CD4-positive, alpha-beta T cell (primary cell): ENCODE results near the gene OR51A4. TPM values are rescaled to one million over a fixed set of nuclear protein-coding genes. Genes with fewer than 3 reads are reported as not detected.

ENCODE experiments used
- ATAC-seq: fragments of 200-7000 bp; cut with Tn5 transposase; one replicate; pipeline ENCODE4 v1.10.0; 2022; ENCODE audit warnings: mild to moderate bottlenecking; ENCODE audit not compliant: poor library complexity
- CTCF ChIA-PET: fragments of 350-600 bp; sonication (Branson Sonifier 250); formaldehyde crosslinking; loops from one replicate; lab custom pipeline; 2021; ENCODE audit warnings: antibody characterized with exemption, inconsistent platforms; lab: Charles Lee
- POLR2A ChIA-PET: fragments of 350-600 bp; sonication (Branson Sonifier 250); formaldehyde crosslinking; loops from one replicate; lab custom pipeline; 2021; ENCODE audit warnings: antibody characterized with exemption, inconsistent platforms; lab: Charles Lee
- DNase-seq, 14 experiments: peaks; one replicate each; pipeline ENCODE4 v3.0.0-alpha.2; 2013 to 2020; ENCODE audit warnings: mixed read lengths in 2 of 14
- H3K27ac ChIP-seq, 2 donors: one replicate each; pipeline versions ENCODE4 v1.5.1 to v1.7.0; 2013; ENCODE audit warnings: low read length in 2 of 2, low read depth in 1 of 2, mild to moderate bottlenecking in 1 of 2
- H3K27me3 ChIP-seq, 2 experiments: 1 replicate in 1 of 2; 2 replicates in 1 of 2; pipeline versions ENCODE4 v1.6.1 to v1.7.0; 2013; ENCODE audit warnings: low read length in 2 of 2, control low read depth in 1 of 2, mild to moderate bottlenecking in 1 of 2, moderate library complexity in 1 of 2; ENCODE audit not compliant: insufficient read depth in 2 of 2, control insufficient read depth in 1 of 2
- H3K36me3 ChIP-seq: one replicate; pipeline ENCODE4 v1.6.1; 2013; ENCODE audit warnings: low read length, control low read depth; ENCODE audit not compliant: insufficient read depth
- H3K4me1 ChIP-seq: one replicate; pipeline ENCODE4 v1.6.1; 2013; ENCODE audit warnings: low read length, control low read depth; ENCODE audit not compliant: insufficient read depth
- H3K4me3 ChIP-seq: one replicate; pipeline ENCODE4 v1.5.1; 2013; ENCODE audit warnings: mild to moderate bottlenecking, low read length, moderate library complexity
- H3K9me3 ChIP-seq, 2 experiments: 1 replicate in 1 of 2; 2 replicates in 1 of 2; pipeline versions ENCODE4 v1.6.1 to v1.7.0; 2013; ENCODE audit warnings: low read length in 2 of 2, mild to moderate bottlenecking in 2 of 2, control low read depth in 1 of 2, moderate library complexity in 1 of 2; ENCODE audit not compliant: control insufficient read depth in 1 of 2, insufficient read depth in 1 of 2
- H3K27ac Mint-ChIP-seq: one replicate; pipeline ENCODE4 v1.8.0; 2020; ENCODE audit warnings: mixed read lengths
- H3K27me3 Mint-ChIP-seq: one replicate; pipeline ENCODE4 v1.8.0; 2021; ENCODE audit warnings: mixed read lengths
- H3K36me3 Mint-ChIP-seq: one replicate; pipeline ENCODE4 v1.8.0; 2021; ENCODE audit warnings: low read depth, mixed read lengths
- H3K4me1 Mint-ChIP-seq: one replicate; pipeline ENCODE4 v1.8.0; 2021; ENCODE audit warnings: low read depth, mixed read lengths
- H3K4me3 Mint-ChIP-seq: one replicate; pipeline ENCODE4 v1.8.0; 2020; ENCODE audit warnings: mild to moderate bottlenecking, mixed read lengths
- H3K9me3 Mint-ChIP-seq: one replicate; pipeline ENCODE4 v1.8.0; 2020; ENCODE audit warnings: mixed read lengths
- intact Hi-C, 2 experiments: fragments of 100-400 bp; cut with DNase I in 1 of 2; cut with micrococcal nuclease in 1 of 2; formaldehyde crosslinking; loops; one replicate each; pipeline versions ENCODE4 v1.15.1 to v1.9.0; 2023 to 2025; cut with DNase I, micrococcal nuclease
- total RNA-seq, 174 experiments: library from RNA in 2 of 174; stranded (reverse) in 2 of 174; gene quantifications; one replicate each; pipeline ENCODE4 v1.2.3 and lab custom pipeline; 2021 to 2026
- TF ChIP-seq, protein P1 (sequence below): fragments of 200-600 bp; IDR thresholded peaks from one replicate; pipeline ENCODE4 v1.8.0; 2022; ENCODE audit warnings: antibody characterized with exemption, mild to moderate bottlenecking

OR51A4 gene
- total RNA-seq, 2 experiments from 2014 or later: not detected

DNA sequence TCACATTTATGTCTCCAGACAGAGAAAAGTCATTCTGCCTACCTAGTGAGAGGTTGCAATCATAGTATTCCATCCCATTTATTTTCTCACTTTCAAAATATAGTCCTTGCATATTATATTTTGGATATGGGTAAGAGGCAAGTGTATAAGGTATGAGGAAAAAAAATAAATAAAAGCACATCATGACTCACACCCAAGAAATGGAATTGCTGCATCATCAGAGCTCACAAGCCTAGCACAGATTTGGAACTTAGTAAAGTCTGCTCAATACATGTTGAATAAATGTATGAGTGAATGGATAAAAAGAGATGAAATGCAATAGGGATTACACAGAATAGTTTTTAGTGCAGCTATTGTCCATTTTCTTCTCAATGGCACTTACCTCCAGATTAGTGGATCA is 20.8 kb downstream of the OR51A4 start:
- Histone ChIP-seq H3K4me1 (no peaks in the 10 kb centered on the region), H3K27ac (no peak overlapping the region), H3K9me3 (peaks cover 0 to 4% of the 10 kb centered on the region in 2 experiments), H3K27me3 (no peaks in the 10 kb centered on the region), H3K4me3 (no peak overlapping the region), H3K36me3 (no peaks in the 10 kb centered on the region)
- ATAC-seq (no peak), DNase-seq (no peak)
- H3K27me3 Mint-ChIP-seq: peaks cover 8% of the 10 kb centered on the region
- ChIA-PET CTCF (no interaction called here), POLR2A (no interaction called here)
- intact Hi-C loops: no loop called here
- TF ChIP-seq, protein P1, sequence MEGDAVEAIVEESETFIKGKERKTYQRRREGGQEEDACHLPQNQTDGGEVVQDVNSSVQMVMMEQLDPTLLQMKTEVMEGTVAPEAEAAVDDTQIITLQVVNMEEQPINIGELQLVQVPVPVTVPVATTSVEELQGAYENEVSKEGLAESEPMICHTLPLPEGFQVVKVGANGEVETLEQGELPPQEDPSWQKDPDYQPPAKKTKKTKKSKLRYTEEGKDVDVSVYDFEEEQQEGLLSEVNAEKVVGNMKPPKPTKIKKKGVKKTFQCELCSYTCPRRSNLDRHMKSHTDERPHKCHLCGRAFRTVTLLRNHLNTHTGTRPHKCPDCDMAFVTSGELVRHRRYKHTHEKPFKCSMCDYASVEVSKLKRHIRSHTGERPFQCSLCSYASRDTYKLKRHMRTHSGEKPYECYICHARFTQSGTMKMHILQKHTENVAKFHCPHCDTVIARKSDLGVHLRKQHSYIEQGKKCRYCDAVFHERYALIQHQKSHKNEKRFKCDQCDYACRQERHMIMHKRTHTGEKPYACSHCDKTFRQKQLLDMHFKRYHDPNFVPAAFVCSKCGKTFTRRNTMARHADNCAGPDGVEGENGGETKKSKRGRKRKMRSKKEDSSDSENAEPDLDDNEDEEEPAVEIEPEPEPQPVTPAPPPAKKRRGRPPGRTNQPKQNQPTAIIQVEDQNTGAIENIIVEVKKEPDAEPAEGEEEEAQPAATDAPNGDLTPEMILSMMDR: no peak
- no peaks in the 10 kb centered on the region for H3K9me3 Mint-ChIP-seq
- H3K27ac Mint-ChIP-seq: no peak overlapping the region
- no peaks in the 10 kb centered on the region for H3K4me1 Mint-ChIP-seq
- H3K4me3 Mint-ChIP-seq: no peak overlapping the region
- H3K36me3 Mint-ChIP-seq: no peaks in the 10 kb centered on the region

DNA sequence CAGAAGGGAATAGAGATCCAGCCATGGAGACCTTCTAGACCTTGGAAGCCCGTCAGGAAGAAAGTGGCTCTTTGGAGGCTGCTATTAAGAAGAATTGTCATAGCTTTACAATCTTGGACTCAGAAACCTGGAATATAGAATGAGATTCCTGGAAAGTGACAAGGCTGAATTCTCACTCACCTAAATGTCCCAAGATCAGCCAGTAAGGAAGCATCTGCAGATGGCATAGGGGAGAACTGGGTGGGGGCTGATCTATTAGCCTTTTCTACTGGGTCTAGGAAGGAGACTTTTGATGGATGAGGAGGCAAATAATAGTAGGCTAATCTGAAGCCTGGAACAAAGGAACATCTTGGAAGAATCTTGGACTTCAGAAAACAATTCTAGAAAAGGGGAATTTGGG is 23.2 kb downstream of the OR51A4 start, which contains the start of gene OR51G1:
Gene OR51G1, minus strand, starts transcription at position 101 of the 400 bp plus-strand sequence. Its CDS starts 0 bp downstream, at position 101.
- H3K27ac Mint-ChIP-seq: no peak within 1 kb of the TSS
- no peaks in the 10 kb centered on the region for H3K9me3 Mint-ChIP-seq
- no peak within 1 kb of the TSS for H3K4me3 Mint-ChIP-seq
- Histone ChIP-seq H3K4me3 (no peak within 1 kb of the TSS), H3K36me3 (no peaks in the 10 kb centered on the region), H3K27ac (no peak within 1 kb of the TSS), H3K27me3 (no peaks in the 10 kb centered on the region), H3K9me3 (peaks cover 0 to 4% of the 10 kb centered on the region in 2 experiments), H3K4me1 (no peaks in the 10 kb centered on the region)
- CTCF ChIA-PET: no interaction called here
- POLR2A ChIA-PET: no interaction called here
- TF ChIP-seq, protein P1: no peak
- H3K27me3 Mint-ChIP-seq: peaks cover 8% of the 10 kb centered on the region
- ATAC-seq (no peak), DNase-seq (no peak)
- intact Hi-C loops: no loop called here
- H3K4me1 Mint-ChIP-seq: no peaks in the 10 kb centered on the region
- H3K36me3 Mint-ChIP-seq: no peaks in the 10 kb centered on the region

DNA sequence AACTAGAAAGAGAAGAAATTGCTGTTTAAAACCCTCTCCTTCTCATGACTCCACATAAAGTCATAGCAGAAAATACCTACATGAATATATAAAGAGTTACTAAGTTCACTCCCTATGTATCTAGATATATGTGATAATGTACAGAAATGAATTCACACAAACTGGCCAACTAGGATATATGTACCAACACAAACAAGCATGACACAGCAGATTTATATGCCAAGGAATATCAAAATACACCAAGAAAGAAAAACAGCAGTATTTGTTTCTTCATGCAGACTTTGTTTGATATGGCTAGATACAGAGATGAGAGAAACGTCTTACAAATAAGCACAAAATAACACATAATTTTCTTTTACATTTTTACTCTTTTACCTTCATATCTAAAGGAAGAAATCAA is 25.1 kb downstream of the OR51A4 start:
- POLR2A ChIA-PET: no interaction called here
- DNase-seq: no peak
- H3K9me3 Mint-ChIP-seq: no peaks in the 10 kb centered on the region
- H3K36me3 Mint-ChIP-seq: no peaks in the 10 kb centered on the region
- Histone ChIP-seq H3K36me3 (no peaks in the 10 kb centered on the region), H3K27me3 (no peaks in the 10 kb centered on the region), H3K27ac (no peak overlapping the region), H3K4me3 (no peak overlapping the region), H3K9me3 (peaks cover 0 to 4% of the 10 kb centered on the region in 2 experiments), H3K4me1 (no peaks in the 10 kb centered on the region)
- no peak overlapping the region for H3K27ac Mint-ChIP-seq
- CTCF ChIA-PET: no interaction called here
- TF ChIP-seq, protein P1: no peak
- no peak overlapping the region for H3K4me3 Mint-ChIP-seq
- no peak for ATAC-seq
- H3K27me3 Mint-ChIP-seq: peaks cover 11% of the 10 kb centered on the region
- no peaks in the 10 kb centered on the region for H3K4me1 Mint-ChIP-seq
- intact Hi-C loops: no loop called here
